ENCODE measurements around the gene RAB40A.
"Not testable (repeated sequence)": the region's sequence is repeated elsewhere in the genome, so short reads cannot be mapped to it uniquely, and the experiment has no call there.

The RAB40A gene

GRCh38 chrX:103460001-103460755, 59.1 kb downstream of the RAB40A start:
- DNase-seq, result not testable (repeated sequence)

GRCh38 chrX:103453655-103454054, 65.6 kb downstream of the RAB40A start:
- peak; percentile 0 for DNase-seq

Measured in kidney glomerular epithelial cell (primary cell).